ENCODE measurements around the gene JAML. TPM values are rescaled to one million over a fixed set of nuclear protein-coding genes. Genes with fewer than 3 reads are reported as not detected.
A peak's percentile ranks its signal among the peaks of the same experiment; 100 is the strongest.

The JAML gene
- total RNA-seq, 3 donors from 2014 or later = 7.5 to 15.0 (median 7.7) TPM

GRCh38 chr11:118238929-118239328 is 14.1 kb upstream of the JAML start:
- DNase-seq (no peak), ATAC-seq (no peak)
- intact Hi-C loops (cut with DNase I, micrococcal nuclease) = no loop called here
- TF ChIP-seq CTCF (IDR thresholded peaks at IDR 0.05) = no peak
- H3K9me3 ChIP-seq = no peaks in the 10 kb centered on the region
- no peak overlapping the region for H3K4me3 ChIP-seq
- peaks cover 14% of the 10 kb centered on the region for H3K4me1 ChIP-seq (ENCODE audit: low read depth)
- H3K36me3 ChIP-seq (ENCODE audit: low read depth) = no peaks in the 10 kb centered on the region

- no peak for DNase-seq
- no peak for TF ChIP-seq CTCF (IDR thresholded peaks at IDR 0.05)
- no peak overlapping the region for H3K4me3 ChIP-seq
- no peaks in the 10 kb centered on the region for H3K36me3 ChIP-seq (ENCODE audit: low read depth)
- no peak for ATAC-seq
- intact Hi-C loops (cut with DNase I, micrococcal nuclease) = no loop called here
- H3K4me1 ChIP-seq (ENCODE audit: low read depth) = peaks cover 14% of the 10 kb centered on the region
- no peaks in the 10 kb centered on the region for H3K9me3 ChIP-seq
Measured at GRCh38 chr11:118238421-118238820, 13.6 kb upstream of the JAML start.

- Histone ChIP-seq H3K4me3 (no peak overlapping the region), H3K36me3 (ENCODE audit: low read depth) (no peaks in the 10 kb centered on the region), H3K9me3 (no peaks in the 10 kb centered on the region), H3K4me1 (ENCODE audit: low read depth) (peaks cover 12% of the 10 kb centered on the region)
- ATAC-seq (no peak), DNase-seq (no peak)
- TF ChIP-seq CTCF (IDR thresholded peaks at IDR 0.05) = no peak
- intact Hi-C loops (cut with DNase I, micrococcal nuclease) = no loop called here
Measured at GRCh38 chr11:118236170-118236569, 11.4 kb upstream of the JAML start.

- DNase-seq (no peak), ATAC-seq (no peak)
- Histone ChIP-seq H3K36me3 (ENCODE audit: low read depth) (no peaks in the 10 kb centered on the region), H3K4me1 (ENCODE audit: low read depth) (peaks cover 10% of the 10 kb centered on the region), H3K9me3 (no peaks in the 10 kb centered on the region), H3K4me3 (no peak overlapping the region)
- intact Hi-C loops (cut with DNase I, micrococcal nuclease) = no loop called here
- TF ChIP-seq CTCF (IDR thresholded peaks at IDR 0.05) = no peak
Measured at GRCh38 chr11:118234833-118235232, 10.0 kb upstream of the JAML start.

GRCh38 chr11:118233850-118234249 is 9.0 kb upstream of the JAML start:
- H3K4me3 ChIP-seq = no peak overlapping the region
- no peaks in the 10 kb centered on the region for H3K9me3 ChIP-seq
- ATAC-seq = no peak
- no peaks in the 10 kb centered on the region for H3K36me3 ChIP-seq (ENCODE audit: low read depth)
- no peak for TF ChIP-seq CTCF (IDR thresholded peaks at IDR 0.05)
- no peaks in the 10 kb centered on the region for H3K4me1 ChIP-seq (ENCODE audit: low read depth)
- DNase-seq = no peak
- intact Hi-C loops (cut with DNase I, micrococcal nuclease) = no loop called here

- ATAC-seq (peak; percentile 78), DNase-seq (no peak)
- Histone ChIP-seq H3K4me1 (ENCODE audit: low read depth) (no peaks in the 10 kb centered on the region), H3K9me3 (no peaks in the 10 kb centered on the region), H3K4me3 (no peak overlapping the region), H3K36me3 (ENCODE audit: low read depth) (no peaks in the 10 kb centered on the region)
- TF ChIP-seq CTCF (IDR thresholded peaks at IDR 0.05) = no peak
- intact Hi-C loops (cut with DNase I, micrococcal nuclease) = no loop called here
Measured at GRCh38 chr11:118233377-118233776, 8.6 kb upstream of the JAML start.
